Measurements from ENCODE around the gene MAN1C1.

DNA sequence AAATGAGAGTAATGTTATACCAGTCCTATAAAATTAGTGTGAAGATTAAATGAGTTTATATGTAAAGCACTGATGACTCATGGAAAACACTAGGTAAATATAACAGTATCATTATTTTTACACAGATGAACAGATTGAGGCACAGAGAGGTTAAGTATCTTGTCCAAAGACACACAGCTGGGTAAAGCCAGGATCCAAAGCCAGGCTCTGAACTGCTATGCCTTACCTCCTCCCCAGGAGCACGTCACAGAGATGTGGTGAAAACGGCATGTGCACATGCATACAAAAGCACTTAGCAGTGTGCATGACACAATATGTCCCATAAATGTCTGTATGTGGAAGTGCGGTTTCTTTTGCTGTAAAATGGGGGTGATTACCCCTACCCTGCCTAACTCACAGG lies 56.9 kb downstream of the MAN1C1 start:
- TF ChIP-seq POLR2A (IDR thresholded peaks at IDR 0.05; ENCODE audit: low read depth, low read length): no peak
- no peak for TF ChIP-seq POLR2AphosphoS5 (IDR thresholded peaks at IDR 0.05; ENCODE audit: low read depth, low read length)

All from GM12892 (cell line).